Purkinje cell (primary cell): ENCODE measurements around the gene YY2. TPM values are rescaled to one million over a fixed set of nuclear protein-coding genes. Genes with fewer than 3 reads are reported as not detected.

Source experiments
- polyA plus RNA-seq: library from polyadenylated mRNA; unstranded; fragments of >200 nt; fragmentation: Nextera tagmentation; gene quantifications from 2 replicates; pipeline ENCODE4 v1.2.1, GENCODE V29; 2014

Gene YY2
- polyA plus RNA-seq, result 0.87 and 2.7 TPM in 2 replicates

GRCh38 chrX:21855937-21856415, at the start of gene YY2:
TSS of gene YY2 (plus strand) at chrX:21855987. CDS start at chrX:21856485, 498 bp downstream.

GRCh38 chrX:21839334-21840192, 16.2 kb upstream of the YY2 start, which contains the start of gene MBTPS2:
TSS of gene MBTPS2 (plus strand) at chrX:21839617. CDS start at chrX:21839735, 118 bp downstream.

Other genes starting within 250 kb of the YY2 start
- gene KLHL34, start 197.7 kb upstream of the YY2 start, polyA plus RNA-seq, result 1.1 and 1.3 TPM in 2 replicates
- 432 and 471 TPM in 2 replicates for gene SMPX, start 97.9 kb upstream of the YY2 start, polyA plus RNA-seq
- gene MBTPS2, start 16.4 kb upstream of the YY2 start, polyA plus RNA-seq, result 22.9 and 24.9 TPM in 2 replicates
- 121 and 126 TPM in 2 replicates for gene SMS, start 84.7 kb downstream of the YY2 start, polyA plus RNA-seq
- gene PHEX, start 176.3 kb downstream of the YY2 start, polyA plus RNA-seq, result 0.06 TPM in 1 of 2 replicates, not detected in the other